Measurements from ENCODE around the gene MVK.

The MVK gene

DNA sequence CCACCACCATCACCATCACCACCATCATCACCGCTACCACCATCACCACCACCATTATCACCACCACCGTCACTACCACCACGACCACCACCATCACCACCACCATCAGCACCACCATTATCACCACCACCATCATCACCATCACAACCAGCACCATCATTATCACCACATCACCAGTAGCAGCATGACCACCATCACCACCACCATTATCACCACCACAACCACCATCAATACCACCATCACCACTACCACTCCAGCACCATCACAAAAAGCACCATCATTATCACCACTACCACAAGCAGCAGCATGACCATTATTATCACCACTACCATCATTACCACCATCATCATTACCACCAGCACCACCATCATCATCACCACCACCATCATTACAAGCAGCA is 62.1 kb downstream of the MVK start:
- no peak for TF ChIP-seq CTCF (IDR thresholded peaks at IDR 0.05; ENCODE audit: borderline replicate concordance, insufficient read depth, low read depth, low read length)
- H3K4me3 ChIP-seq (ENCODE audit: low read depth, low read length) = no peak overlapping the region

DNA sequence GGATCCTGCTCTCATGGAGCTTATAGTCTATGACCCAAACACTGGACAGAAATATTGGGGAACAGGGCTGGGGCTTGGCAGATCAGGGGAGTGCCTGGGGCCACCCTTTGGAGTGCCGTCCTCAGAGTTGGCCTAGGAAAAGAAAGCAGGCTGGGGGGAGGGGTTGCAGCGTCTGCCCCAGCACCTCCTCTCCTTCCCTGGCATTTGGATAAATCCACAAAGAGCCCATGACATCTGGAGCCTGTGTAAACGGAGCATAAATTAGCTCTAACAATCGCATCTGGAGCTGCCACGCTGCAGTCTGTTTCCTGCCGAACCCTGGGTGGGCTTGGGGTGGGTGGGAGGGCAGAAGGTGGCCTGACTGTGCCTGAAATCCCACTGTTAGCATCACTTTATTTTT is 63.8 kb downstream of the MVK start:
- H3K4me3 ChIP-seq (ENCODE audit: low read depth, low read length) = no peak overlapping the region
- no peak for TF ChIP-seq CTCF (IDR thresholded peaks at IDR 0.05; ENCODE audit: borderline replicate concordance, insufficient read depth, low read depth, low read length)

DNA sequence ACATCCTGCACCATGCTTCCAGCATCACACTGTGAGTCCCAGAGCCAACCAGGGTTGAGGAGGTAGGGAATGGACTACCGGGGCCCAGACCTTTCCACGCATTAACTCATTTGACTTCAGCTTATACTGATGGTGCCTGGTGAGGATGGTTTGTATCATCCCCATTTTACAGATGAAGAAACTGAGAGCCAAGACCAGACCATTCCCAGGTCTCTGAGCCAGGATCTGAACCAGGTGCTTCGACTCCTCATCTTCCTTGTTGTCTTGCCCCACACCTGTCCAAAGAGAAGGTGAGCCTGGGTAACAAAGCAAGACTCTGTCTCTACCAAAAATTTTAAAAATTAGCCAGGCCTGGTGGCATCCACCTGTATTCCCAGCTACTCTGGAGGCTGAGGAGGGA is 64.4 kb downstream of the MVK start:
- no peak for TF ChIP-seq CTCF (IDR thresholded peaks at IDR 0.05; ENCODE audit: borderline replicate concordance, insufficient read depth, low read depth, low read length)
- H3K4me3 ChIP-seq (ENCODE audit: low read depth, low read length) = no peak overlapping the region

DNA sequence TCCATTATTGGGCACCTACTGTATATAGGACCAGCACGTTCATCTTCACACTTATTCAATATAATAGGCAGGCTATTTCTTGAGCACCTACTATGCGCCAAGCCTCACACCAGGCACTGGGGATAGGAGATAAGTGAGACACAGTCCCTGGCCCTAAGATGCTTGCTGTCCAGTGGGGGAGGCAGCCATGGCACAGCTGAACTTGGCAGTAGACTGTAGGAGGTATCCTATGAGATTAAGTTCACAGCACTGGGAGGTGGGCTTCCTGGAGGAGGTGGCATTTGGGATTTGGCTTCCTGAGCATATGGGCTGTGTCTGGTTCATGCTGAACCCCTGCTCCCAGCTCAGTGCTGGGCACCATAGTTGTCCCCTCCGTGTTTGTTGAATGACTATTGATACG is 65.1 kb downstream of the MVK start:
- no peak for TF ChIP-seq CTCF (IDR thresholded peaks at IDR 0.05; ENCODE audit: borderline replicate concordance, insufficient read depth, low read depth, low read length)
- H3K4me3 ChIP-seq (ENCODE audit: low read depth, low read length) = no peak overlapping the region

DNA sequence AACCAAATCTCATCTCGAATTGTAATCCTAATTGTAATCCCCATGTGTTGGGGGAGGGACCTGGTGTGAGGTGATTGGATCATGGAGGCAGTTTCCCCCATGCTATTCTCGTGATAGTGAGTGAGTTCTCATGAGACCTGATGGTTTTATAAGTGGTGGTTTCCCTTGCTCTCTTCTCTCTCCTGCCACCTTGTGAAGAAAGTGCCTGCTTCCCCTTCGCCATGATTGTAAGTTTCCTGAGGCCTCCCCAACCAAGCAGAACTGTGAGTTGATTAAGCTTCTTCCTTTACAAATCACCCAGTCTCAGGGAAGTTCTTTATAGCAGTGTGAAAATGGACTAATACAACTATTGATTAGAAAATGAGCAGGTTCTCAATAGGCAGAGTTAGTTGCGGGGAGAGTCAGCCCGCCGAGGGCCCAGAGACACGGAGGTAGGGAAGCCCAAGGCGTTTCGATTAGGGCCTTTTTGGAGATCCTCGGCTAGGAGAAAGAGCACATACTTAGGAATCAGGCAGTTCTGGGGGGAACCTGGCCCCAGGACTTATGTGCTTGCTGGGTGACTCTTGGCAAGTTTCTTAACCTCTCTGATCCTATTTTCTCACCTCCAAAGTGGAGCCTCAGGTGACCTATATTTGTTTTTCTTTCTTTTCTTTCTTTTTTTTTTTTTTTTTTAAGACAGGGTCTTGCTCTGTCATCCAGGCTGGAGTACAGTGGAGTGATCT is 65.7 kb downstream of the MVK start:
- TF ChIP-seq CTCF (IDR thresholded peaks at IDR 0.05; ENCODE audit: borderline replicate concordance, insufficient read depth, low read depth, low read length) = no peak
- H3K4me3 ChIP-seq (ENCODE audit: low read depth, low read length) = no peak overlapping the region

- H3K4me3 ChIP-seq (ENCODE audit: low read depth, low read length) = no peak overlapping the region
- TF ChIP-seq CTCF (IDR thresholded peaks at IDR 0.05; ENCODE audit: borderline replicate concordance, insufficient read depth, low read depth, low read length) = no peak
Observed at GRCh38 chr12:109640961-109641360, 67.4 kb downstream of the MVK start.

- no peak for TF ChIP-seq CTCF (IDR thresholded peaks at IDR 0.05; ENCODE audit: borderline replicate concordance, insufficient read depth, low read depth, low read length)
Observed at GRCh38 chr12:109641422-109641821, 67.8 kb downstream of the MVK start.

More at GRCh38 chr12:109641422-109641821, 67.8 kb downstream of the MVK start:
- no peak overlapping the region for H3K4me3 ChIP-seq (ENCODE audit: low read depth, low read length)

All from GM12875 (cell line).